Mucosa of gallbladder (tissue), 1 donor: ENCODE measurements around the gene TNPO2. TPM values are rescaled to one million over a fixed set of nuclear protein-coding genes. Genes with fewer than 3 reads are reported as not detected.
A peak's percentile ranks its signal among the peaks of the same experiment; 100 is the strongest.

Experiments
- DNase-seq: peaks from one replicate; pipeline ENCODE4 v3.0.0-alpha.2; 2020; ENCODE audit warnings: low spot score
- total RNA-seq: library from RNA; stranded (reverse); gene quantifications from one replicate; pipeline ENCODE4 v1.2.1, GENCODE V29; 2021
- donor health status: DM: no; HTN: no; CAD: no.

Gene TNPO2
- total RNA-seq: 65.5 TPM

DNA sequence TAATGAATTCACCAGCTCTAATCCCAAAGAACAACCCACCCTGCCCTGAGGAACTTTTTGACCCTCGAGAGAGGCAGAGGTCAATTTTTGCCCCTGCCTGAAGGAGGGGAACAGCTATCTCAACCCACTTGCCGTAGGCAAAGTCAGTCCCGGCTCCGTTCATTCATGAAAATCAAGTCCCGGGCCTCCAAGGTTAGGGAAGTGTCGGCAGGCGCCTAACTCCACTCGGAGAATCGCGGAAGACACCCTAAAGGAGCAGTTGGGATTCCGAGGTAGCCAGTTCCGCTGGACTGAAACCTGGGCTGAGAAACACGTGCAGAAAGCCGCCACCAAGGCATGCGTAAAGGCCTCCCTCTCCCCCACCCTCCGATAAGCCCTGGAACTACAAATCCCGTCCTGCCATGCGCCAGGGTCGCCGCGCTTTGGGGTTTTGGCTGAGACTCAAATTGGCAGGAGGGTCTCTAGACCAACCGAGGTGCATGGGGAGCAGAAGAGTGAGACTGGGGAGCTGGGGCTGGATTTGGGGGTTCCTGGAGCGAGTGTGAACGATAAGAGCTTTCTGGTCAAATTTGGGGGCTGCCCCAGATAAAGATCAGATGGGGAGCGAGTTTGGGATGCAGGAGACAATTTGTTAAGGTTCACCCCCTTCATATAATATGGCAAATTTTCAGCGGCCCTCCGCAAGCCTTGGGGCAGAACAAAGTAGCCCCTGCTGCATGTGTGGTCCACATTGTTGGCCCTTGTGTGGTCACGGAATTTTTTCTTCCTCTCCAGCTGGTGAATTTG lies at the start of gene TNPO2:
TSS of gene TNPO2 (minus strand) at position 292 of the 786 bp plus-strand sequence. CDS start 2,955 bp downstream, outside the sequence.
- peak; percentile 42 for DNase-seq

GRCh38 chr19:12772323-12772722 lies 48.6 kb upstream of the TNPO2 start:
- no peak for DNase-seq

GRCh38 chr19:12770922-12771321 lies 47.2 kb upstream of the TNPO2 start:
- DNase-seq: no peak

GRCh38 chr19:12769689-12770088 lies 46.0 kb upstream of the TNPO2 start:
- DNase-seq: no peak

- DNase-seq: no peak
Observed at GRCh38 chr19:12767666-12768065, 43.9 kb upstream of the TNPO2 start.

DNA sequence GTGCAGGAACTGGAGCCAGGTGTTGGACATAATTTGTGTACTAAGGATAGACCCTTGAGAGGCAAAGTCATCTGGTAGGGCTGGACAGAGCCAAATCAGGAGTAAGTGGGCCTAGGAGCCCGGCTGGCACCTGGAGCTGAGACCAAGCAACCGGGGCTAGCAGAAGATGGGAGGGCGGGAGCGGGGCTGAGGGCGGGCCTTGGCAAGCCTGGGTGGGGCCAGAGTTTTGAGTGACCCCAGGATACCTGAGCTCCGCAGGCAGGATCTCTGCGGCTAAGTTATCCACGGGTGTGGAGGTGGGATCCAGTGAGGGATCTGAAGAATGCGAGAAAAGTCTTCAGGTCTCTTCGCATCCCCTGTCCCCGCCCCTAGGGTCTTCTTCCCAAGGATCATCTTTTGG lies 43.4 kb upstream of the TNPO2 start:
- no peak for DNase-seq

- peak; percentile 74 for DNase-seq
Observed at GRCh38 chr19:12766051-12766521, 42.4 kb upstream of the TNPO2 start.

DNA sequence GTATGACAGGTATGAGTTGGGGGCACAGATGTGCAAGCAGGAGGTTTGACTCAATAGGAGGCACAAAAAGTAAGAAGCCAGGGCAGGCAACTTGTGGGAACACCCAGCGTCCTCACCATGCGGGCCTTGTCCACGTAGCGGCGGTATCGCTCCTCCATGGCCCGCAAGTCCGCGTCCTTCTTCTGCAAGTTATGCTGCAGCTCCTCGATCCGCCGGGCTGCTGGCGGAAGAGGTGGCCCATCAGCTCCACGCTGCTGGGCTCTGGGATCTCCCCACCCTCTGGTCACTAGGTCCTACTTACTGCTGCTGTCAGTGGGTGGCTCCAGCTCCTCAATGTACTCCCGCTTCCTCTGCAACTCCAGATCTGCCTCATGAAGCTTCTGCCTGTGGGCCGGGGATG lies 41.0 kb upstream of the TNPO2 start:
- DNase-seq: no peak

- no peak for DNase-seq
Observed at GRCh38 chr19:12763100-12763499, 39.4 kb upstream of the TNPO2 start.

GRCh38 chr19:12759686-12760085 lies 36.0 kb upstream of the TNPO2 start:
- no peak for DNase-seq

DNA sequence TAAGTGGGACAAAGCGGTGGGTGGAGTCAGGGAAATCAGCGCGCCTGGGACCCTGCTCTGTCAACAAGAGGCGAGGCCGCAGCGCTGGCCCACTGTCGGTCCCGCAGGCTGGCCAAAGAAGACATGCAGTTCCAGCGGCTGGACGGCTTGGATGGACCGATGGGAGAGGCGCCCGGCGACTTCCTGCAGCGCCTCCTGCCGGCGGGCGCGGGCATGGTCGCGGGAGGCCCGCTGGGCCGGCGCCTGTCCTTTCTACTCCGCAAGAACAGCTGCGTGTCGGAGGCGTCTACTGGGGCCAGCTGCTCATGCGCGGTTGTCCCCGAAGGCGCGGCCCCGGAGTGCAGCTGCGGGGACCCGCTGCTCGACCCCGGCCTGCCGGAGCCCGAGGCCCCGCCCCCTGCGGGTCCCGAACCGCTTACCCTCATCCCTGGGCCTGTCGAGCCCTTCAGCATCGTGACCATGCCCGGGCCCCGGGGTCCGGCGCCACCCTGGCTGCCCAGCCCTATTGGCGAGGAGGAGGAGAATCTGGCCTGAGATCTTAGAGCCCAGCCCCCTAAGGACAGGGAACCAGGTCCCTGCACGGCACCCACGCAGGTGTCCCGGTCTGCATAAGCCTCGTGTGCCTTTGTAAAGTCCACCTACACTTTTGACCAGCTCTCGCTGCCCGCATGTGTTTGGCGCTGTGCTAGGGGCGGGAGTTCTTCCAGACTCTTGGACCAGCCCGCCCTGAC lies 34.0 kb upstream of the TNPO2 start:
- peak; percentile 62 for DNase-seq

GRCh38 chr19:12756150-12756883 lies 32.6 kb upstream of the TNPO2 start:
- no peak for DNase-seq

DNA sequence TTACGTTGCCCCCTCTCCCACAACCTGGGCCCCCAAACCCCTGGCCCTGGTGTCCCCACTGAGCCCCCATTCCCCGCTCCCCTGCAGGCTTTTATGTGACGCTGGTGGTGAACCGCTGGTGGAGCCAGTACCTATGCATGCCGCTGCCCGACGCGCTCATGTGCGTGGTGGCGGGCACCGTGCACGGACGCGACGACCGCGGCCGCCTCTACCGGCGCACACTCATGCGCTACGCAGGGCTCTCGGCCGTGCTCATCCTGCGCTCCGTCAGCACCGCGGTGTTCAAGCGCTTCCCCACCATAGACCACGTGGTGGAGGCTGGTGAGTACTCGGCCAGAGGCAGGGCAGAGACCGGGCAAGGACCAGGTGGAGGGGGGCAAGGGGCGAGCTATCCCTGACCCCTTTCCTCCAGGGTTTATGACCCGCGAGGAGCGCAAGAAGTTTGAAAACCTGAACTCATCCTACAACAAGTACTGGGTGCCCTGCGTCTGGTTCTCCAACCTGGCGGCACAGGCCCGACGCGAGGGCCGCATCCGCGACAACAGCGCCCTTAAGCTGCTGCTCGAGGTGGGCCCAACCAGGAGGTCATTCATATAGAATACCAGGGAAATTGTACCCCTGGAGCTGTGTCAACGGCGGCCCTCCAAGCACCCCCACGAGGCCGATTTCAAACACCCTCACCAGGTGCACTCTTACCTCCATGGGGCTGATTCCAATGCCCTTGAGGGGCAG lies 30.9 kb upstream of the TNPO2 start:
- no peak for DNase-seq

DNA sequence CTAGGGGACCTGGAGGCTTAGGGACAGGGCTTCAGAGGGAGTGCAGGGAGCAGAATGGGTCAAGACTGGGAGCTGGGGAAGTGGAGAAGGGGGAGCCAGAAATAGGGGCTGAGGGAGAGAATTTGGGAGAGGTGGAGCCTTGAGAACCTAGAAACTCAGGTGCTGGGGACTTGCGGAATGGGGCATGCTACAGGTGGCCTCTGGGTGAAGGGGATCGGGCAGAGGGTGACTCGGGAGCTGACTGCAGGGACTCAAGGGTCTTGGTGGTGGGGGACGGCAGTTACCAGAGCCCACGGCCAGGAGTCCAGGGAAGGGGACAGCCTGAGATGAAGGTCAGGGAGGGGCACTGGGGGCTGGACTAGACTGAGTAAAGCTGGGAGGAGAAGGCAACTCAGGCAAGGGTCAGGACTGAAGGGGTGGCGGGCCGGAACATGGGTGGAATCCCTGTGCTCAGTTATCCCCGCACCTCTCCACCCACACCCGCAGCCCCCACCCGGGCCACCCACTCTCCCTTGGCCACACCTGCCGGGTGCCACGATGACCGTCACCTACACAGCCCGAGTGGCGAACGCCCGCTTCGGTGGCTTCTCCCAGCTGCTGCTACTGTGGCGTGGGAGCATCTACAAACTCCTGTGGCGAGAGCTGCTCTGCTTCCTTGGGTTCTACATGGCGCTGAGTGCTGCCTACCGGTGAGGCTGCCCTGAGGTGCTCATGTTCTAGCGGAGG lies 28.5 kb upstream of the TNPO2 start:
- no peak for DNase-seq

DNA sequence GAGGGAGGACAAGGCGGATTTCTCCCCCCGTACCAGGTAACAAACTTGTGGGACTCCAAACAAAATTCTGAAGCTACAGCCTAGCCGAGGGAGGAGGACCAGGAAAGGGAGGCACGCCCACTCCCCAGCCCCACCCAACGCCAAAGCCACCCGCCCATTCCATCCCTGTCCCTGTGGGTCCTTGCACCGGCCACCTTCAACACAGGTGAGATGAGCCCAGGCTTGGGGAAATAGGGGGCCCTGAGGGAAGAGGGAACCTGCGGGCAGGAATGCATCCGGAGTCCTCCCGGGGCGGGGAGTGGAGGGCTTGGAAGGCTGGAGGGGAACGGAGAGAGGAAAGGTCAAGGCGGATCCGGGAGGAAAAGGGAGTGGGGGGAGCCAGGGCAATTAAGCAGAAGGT lies 27.9 kb upstream of the TNPO2 start, which contains the start of gene BEST2:
TSS of gene BEST2 (plus strand) at position 157 of the 400 bp plus-strand sequence. CDS start 802 bp downstream, outside the sequence.
- DNase-seq: no peak

- no peak for DNase-seq
Observed at GRCh38 chr19:12750851-12751250, 27.1 kb upstream of the TNPO2 start.

GRCh38 chr19:12749938-12750521 lies 26.3 kb upstream of the TNPO2 start:
- no peak for DNase-seq

GRCh38 chr19:12748489-12748888 lies 24.8 kb upstream of the TNPO2 start:
- no peak for DNase-seq

- no peak for DNase-seq
Observed at GRCh38 chr19:12745166-12745897, 21.6 kb upstream of the TNPO2 start.
